Neural cell (in vitro differentiated cells): ENCODE data around the gene ACVR1B. TPM values are rescaled to one million over a fixed set of nuclear protein-coding genes. Genes with fewer than 3 reads are reported as not detected.
A peak's percentile ranks its signal among the peaks of the same experiment; 100 is the strongest.

ENCODE experiments used
- H2AFZ ChIP-seq: fragments of 200-600, 300-800 bp; sonication (generic), shearing (Covaris generic); 2 replicates; pipeline ENCODE4 v1.6.0; 2014; ENCODE audit warnings: low read depth, mild to moderate bottlenecking, antibody characterized with exemption, low read length, moderate library complexity
- H3F3A ChIP-seq: fragments of 200-600 bp; shearing (Covaris generic); 2 replicates; pipeline ENCODE4 v1.6.1; 2016; ENCODE audit warnings: mild to moderate bottlenecking, moderate library complexity, mixed read lengths, antibody characterized with exemption, low read length; ENCODE audit not compliant: insufficient read depth, poor library complexity, severe bottlenecking
- H3K27ac ChIP-seq: fragments of 200-600, 300-800 bp; sonication (generic), shearing (Covaris generic); 2 replicates; pipeline ENCODE4 v1.5.1; 2014; ENCODE audit warnings: mild to moderate bottlenecking, low read length, moderate library complexity
- H3K27me3 ChIP-seq: fragments of 300-800, 200-600 bp; sonication (generic), shearing (Covaris generic); 2 replicates; pipeline ENCODE4 v1.6.0; 2014; ENCODE audit warnings: mild to moderate bottlenecking, low read depth, low read length, moderate library complexity; ENCODE audit not compliant: insufficient read depth
- H3K36me3 ChIP-seq: fragments of 300-800, 200-600 bp; sonication (generic), shearing (Covaris generic); 2 replicates; pipeline ENCODE4 v1.5.1; 2014; ENCODE audit warnings: mild to moderate bottlenecking, antibody characterized with exemption, low read length, moderate library complexity; ENCODE audit not compliant: insufficient read depth
- H3K4me2 ChIP-seq: fragments of 300-800, 200-600 bp; sonication (generic), shearing (Covaris generic); 2 replicates; pipeline ENCODE4 v1.6.0; 2014; ENCODE audit warnings: mild to moderate bottlenecking, low read length
- H3K4me3 ChIP-seq: fragments of 300-800, 200-600 bp; sonication (generic), shearing (Covaris generic); 2 replicates; pipeline ENCODE4 v1.5.1; 2014; ENCODE audit warnings: mild to moderate bottlenecking, low read length, moderate library complexity
- H3K79me2 ChIP-seq: fragments of 200-600 bp; shearing (Covaris generic); replicated peaks from 2 replicates; pipeline ENCODE4 v1.6.0; 2014; ENCODE audit warnings: mild to moderate bottlenecking, low read length, moderate library complexity; ENCODE audit not compliant: insufficient read depth
- H3K9ac ChIP-seq: fragments of 300-800, 200-600 bp; sonication (generic), shearing (Covaris generic); 2 replicates; pipeline ENCODE4 v1.6.1; 2016; ENCODE audit warnings: mild to moderate bottlenecking, low read length, mixed read lengths
- H3K9me2 ChIP-seq: fragments of 200-600 bp; shearing (Covaris generic); 2 replicates; pipeline ENCODE4 v1.6.1; 2016; ENCODE audit warnings: mild to moderate bottlenecking, low read length, mixed read lengths; ENCODE audit not compliant: insufficient read depth
- H3K9me3 ChIP-seq: fragments of 200-600, 300-800 bp; sonication (generic), shearing (Covaris generic); 2 replicates; pipeline ENCODE4 v1.6.1; 2016; ENCODE audit warnings: mild to moderate bottlenecking, mixed run types, low read length, moderate library complexity, mixed read lengths
- H4K20me1 ChIP-seq: fragments of 200-600 bp; shearing (Covaris generic); 2 replicates; pipeline ENCODE4 v1.6.1; 2016; ENCODE audit warnings: mild to moderate bottlenecking, mixed run types; ENCODE audit not compliant: insufficient read depth
- CTCF ChIP-seq: fragments of 450-650 bp; IDR thresholded peaks from 2 replicates; pipeline ENCODE4 v1.5.1; 2014; ENCODE audit warnings: antibody characterized with exemption, mild to moderate bottlenecking, moderate library complexity; ENCODE audit not compliant: poor library complexity, severe bottlenecking
- EP300 ChIP-seq: fragments of 450-650 bp; conservative IDR thresholded peaks from 2 replicates; pipeline ENCODE4 v1.6.1; 2014; ENCODE audit warnings: antibody characterized with exemption, mild to moderate bottlenecking, moderate library complexity; ENCODE audit not compliant: poor library complexity, severe bottlenecking
- EZH2 ChIP-seq: fragments of 200-600, 300-800 bp; shearing (Covaris generic), sonication (generic); IDR thresholded peaks from 2 replicates; pipeline ENCODE4 v1.6.1; 2014; ENCODE audit warnings: antibody characterized with exemption, low read length, borderline replicate concordance, mild to moderate bottlenecking; ENCODE audit not compliant: insufficient read depth, poor library complexity, severe bottlenecking
- MXI1 ChIP-seq: fragments of 450-650 bp; conservative IDR thresholded peaks from 2 replicates; pipeline ENCODE4 v1.6.1; 2014; ENCODE audit warnings: antibody characterized with exemption, mild to moderate bottlenecking; ENCODE audit not compliant: poor library complexity, severe bottlenecking
- POLR2AphosphoS5 ChIP-seq: IDR thresholded peaks from 2 replicates; pipeline ENCODE4 v1.6.1; 2012
- RAD21 ChIP-seq: fragments of 450-650 bp; conservative IDR thresholded peaks from 2 replicates; pipeline ENCODE4 v1.6.1; 2014; ENCODE audit warnings: antibody characterized with exemption, mild to moderate bottlenecking, moderate library complexity
- REST ChIP-seq: IDR thresholded peaks from 2 replicates; pipeline ENCODE4 v1.6.1; 2012; ENCODE audit warnings: borderline replicate concordance
- SMC3 ChIP-seq: fragments of 450-650 bp; conservative IDR thresholded peaks from 2 replicates; pipeline ENCODE4 v1.6.1; 2014; ENCODE audit warnings: antibody characterized with exemption, mild to moderate bottlenecking, moderate library complexity; ENCODE audit not compliant: poor library complexity
- TAF1 ChIP-seq: IDR thresholded peaks from 2 replicates; pipeline ENCODE4 v1.6.1; 2012; ENCODE audit warnings: low read depth
- polyA plus RNA-seq: library from polyadenylated mRNA; depleted of rRNA; stranded (reverse); fragments of >200 nt; gene quantifications from 2 replicates; pipeline ENCODE4 v1.2.3, GENCODE V29; 2014

The ACVR1B gene
- polyA plus RNA-seq, 1 donor from 2014 or later = 47.2 TPM

- H3F3A ChIP-seq = no peaks in the 10 kb centered on the region
- peak overlapping the region; percentile 37 for H3K4me3 ChIP-seq
- H3K9ac ChIP-seq = peak overlapping the region; percentile 24
- TF ChIP-seq REST = no peak
- peak; percentile 50 for TF ChIP-seq POLR2AphosphoS5
- no peaks in the 10 kb centered on the region for H3K9me3 ChIP-seq
- no peak overlapping the region for H2AFZ ChIP-seq
- H3K79me2 ChIP-seq = no peaks in the 10 kb centered on the region
- no peaks in the 10 kb centered on the region for H3K36me3 ChIP-seq
- no peak overlapping the region for H3K27ac ChIP-seq
- H3K9me2 ChIP-seq = no peaks in the 10 kb centered on the region
- no peaks in the 10 kb centered on the region for H4K20me1 ChIP-seq
- H3K4me2 ChIP-seq = no peak overlapping the region
- no peaks in the 10 kb centered on the region for H3K27me3 ChIP-seq
Observed at GRCh38 chr12:52029685-52030084, 78.2 kb downstream of the ACVR1B start.

GRCh38 chr12:52032446-52032803 is 80.9 kb downstream of the ACVR1B start:
- TF ChIP-seq EP300 (no peak), EZH2 (no peak), RAD21 (no peak), MXI1 (no peak), TAF1 (peak; percentile 18), SMC3 (no peak), POLR2AphosphoS5 (no peak), REST (peak; percentile 42), CTCF (no peak)
- Histone ChIP-seq H3K27ac (peak overlapping the region; percentile 64), H3K27me3 (no peaks in the 10 kb centered on the region), H3K36me3 (no peaks in the 10 kb centered on the region), H3K4me2 (peak overlapping the region; percentile 47), H3K4me3 (peak overlapping the region; percentile 68), H3K79me2 (no peaks in the 10 kb centered on the region), H3F3A (no peaks in the 10 kb centered on the region), H3K9ac (peak overlapping the region; percentile 74), H3K9me3 (no peaks in the 10 kb centered on the region), H4K20me1 (no peaks in the 10 kb centered on the region), H2AFZ (no peak overlapping the region), H3K9me2 (no peaks in the 10 kb centered on the region)
